ENCODE data around the gene FOXE3.

Gene FOXE3

DNA sequence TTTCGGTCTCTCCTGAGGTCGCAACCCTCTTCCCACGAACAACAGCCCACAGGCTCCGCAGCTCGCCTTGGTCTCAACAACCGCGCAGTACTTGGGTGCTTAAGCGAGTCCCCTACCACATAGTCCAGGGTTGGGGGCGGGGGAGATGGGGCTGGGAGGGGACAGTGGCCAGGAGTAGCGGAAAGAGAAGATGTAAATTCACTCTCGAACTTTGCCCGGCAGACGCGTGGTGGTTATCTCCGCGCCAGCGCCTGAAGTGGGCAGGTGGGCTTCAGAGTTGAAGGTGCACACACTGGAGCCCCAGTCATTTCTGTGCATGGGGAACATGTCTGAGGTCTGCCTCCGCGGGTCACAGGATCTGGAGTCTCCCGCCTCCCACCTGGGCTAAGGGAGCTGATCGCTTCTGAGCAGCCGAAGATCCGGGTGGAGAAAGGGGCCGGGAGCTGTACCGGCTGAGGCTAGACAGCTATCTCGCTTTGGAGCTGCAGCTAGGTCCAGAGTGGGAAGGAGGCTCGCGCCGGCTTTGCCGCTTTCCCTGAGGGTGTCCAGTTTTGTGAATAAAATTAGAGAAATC is 17.5 kb downstream of the FOXE3 start:
- in situ Hi-C loops (cut with MboI; ENCODE audit: low sequenced_read_pairs), result no loop called here

DNA sequence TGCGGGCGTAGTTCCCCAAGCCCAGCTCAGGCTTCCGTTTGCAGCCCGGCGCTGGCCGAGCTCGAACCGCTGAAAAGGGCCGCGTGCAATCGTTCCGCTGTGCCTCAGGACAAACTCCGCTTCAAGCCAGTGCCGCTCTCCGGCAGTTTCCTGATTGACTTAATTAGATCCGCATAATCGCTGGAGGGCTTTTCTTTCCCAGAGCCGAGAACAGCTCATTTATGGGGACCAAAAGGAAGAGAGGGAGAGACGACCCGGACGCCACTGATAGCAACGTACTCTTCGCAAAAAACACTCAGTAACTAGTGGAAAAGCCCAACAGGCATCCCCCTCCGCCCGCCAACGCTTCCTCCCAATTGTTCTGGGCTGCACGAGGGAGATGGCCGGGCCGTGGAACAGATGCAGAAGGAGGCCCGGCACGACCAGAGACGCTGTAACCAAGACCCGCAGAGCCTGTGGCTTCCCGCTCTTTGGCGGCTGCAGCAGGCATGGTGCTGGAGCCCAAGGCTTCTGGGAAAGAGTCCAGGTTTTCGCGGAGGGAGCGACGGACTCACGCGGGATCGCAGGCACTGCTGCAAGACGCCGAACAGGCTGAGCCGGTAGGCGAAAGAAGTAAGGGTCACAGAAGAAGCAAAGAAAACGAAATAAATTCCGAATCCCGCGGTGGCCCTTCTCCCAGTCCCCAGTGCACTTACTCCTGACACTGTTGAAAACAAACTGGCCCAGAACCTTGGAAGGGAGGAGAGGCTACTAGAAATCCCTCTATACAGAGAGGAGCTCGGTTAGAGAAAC is 18.2 kb downstream of the FOXE3 start:
- in situ Hi-C loops (cut with MboI; ENCODE audit: low sequenced_read_pairs), result no loop called here

DNA sequence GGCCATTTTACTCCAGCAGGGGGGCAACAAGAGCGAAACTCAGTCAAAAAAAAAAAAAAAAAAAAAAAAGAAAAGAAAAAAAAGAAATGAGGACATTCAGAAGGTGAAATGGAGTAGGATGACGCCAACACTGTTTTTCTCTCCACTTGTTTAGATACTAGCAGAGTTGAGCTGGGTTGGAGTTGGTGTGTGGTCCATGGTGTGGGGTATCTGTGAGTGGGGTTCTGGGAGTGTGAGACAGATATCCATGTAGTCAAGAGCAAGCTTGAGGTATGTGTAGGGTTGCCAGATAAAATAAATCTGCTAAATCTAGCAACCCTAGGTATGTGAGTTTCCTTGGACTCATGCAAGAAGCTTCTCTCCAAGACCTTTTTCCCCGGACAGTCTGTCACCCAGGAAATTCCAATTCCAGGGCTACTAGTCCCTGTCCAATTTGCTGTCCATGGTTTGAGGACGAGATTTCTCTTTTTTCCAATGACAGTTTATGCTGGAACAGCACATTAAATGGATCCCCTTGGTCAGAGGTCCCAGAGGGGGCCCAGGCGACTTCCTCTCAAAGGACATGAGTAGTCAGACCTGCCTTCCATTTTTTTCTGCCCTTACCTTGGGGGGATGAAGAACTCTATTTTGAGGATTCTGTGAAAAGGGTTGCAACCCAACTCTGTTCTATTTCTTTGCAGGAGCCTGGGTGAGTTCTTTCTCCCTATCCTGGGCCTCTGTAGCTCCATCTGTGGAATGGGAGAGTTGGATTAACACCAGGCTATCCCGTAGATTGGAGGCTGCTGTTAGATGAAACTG is 19.6 kb downstream of the FOXE3 start:
- in situ Hi-C loops (cut with MboI; ENCODE audit: low sequenced_read_pairs), result no loop called here

DNA sequence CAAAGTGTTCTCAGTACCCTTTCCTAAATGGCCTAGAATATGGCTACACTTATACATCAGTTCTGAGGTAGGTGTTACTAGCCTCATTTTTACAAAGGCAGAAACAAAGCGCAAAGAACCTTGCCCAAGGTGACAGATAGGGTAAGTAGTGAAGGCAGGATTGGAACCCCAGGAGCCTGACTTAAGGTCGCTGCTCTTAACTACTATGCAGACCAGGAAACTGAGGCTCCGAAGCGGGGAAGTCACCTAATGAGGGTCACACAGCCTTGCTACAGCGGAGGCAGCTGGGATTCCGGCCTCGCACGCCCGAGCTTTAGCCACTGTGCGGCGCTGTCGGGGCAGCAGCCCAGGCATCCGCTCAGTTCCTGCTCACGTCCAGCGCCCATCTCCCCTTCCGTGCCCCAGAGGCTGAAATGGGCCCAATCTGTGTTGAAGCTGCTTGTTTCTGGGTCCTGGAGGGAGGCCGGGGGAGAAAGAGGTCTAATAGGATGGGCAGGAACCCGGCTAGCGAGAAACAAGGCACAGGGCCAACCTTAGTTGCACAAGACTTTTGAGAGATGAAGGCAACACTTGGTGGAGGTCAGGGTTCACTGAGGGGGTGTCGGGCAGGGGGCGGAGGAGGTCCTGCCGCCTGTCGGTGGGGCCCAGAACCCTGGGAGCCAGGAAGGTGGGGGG is 20.4 kb downstream of the FOXE3 start:
- in situ Hi-C loops (cut with MboI; ENCODE audit: low sequenced_read_pairs), result no loop called here

DNA sequence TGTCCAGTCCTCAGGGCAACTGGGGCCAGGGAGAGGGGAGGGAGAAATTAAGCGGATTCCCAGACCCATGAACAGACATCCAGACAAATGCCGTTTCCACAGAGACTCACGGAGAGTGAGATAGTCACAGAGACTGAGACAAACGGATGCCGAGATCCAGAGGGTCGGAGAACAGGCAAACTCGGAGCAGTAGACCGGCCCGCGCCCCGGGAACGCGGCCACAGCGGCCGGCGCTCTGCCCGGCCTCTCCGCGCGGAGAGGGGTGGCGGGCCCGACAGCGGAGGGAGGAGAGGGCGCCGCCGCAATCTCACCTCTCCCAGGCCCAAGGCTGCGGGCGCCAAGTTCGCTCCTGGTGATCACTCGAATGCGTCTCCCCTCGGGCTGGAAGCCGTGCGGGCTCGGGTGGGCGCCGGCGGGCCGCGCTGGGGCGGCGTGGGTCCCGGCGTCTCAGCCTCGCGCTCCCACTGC is 20.9 kb downstream of the FOXE3 start:
- in situ Hi-C loops (cut with MboI; ENCODE audit: low sequenced_read_pairs), result no loop called here

DNA sequence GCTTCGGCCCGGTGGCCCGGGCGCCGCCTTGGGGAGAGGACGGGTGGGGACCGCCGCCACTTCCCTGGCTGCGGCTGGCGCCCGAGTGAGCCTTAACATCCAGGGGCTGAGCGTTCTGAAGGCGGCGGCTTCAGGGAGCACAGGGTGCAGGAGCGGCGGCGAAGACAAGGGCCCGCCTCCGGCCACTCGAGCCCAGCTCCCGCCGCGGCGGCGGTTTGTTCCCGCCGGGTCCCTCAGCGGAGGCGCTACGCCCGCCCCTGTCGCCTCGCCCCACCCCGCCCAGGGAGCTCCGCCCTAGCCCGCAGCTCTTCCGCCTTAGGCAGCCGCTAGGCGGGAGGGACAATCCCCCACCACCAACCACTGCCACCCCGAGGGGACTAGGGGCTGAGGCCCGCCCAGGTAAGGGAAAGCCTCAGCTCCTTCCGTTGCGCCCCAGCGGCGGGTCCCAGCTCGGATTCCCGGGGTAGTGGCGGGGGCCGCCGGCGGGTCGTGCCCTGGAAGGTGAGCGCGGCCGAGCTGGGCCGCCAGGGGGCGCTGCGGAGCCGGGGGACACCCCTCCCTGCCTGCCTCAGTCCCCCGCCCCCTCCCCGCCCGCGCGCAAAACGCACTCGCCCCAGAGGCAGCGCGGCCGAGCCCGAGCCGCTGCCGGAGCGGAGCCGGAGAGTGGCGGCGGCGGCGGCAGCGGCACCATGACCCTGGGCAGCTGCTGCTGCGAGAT is 21.5 kb downstream of the FOXE3 start, which contains the start of gene FOXD2:
TSS of gene FOXD2 (plus strand) at position 598 of the 718 bp plus-strand sequence. CDS start at position 690, 92 bp downstream.
- in situ Hi-C loops (cut with MboI; ENCODE audit: low sequenced_read_pairs), result no loop called here

DNA sequence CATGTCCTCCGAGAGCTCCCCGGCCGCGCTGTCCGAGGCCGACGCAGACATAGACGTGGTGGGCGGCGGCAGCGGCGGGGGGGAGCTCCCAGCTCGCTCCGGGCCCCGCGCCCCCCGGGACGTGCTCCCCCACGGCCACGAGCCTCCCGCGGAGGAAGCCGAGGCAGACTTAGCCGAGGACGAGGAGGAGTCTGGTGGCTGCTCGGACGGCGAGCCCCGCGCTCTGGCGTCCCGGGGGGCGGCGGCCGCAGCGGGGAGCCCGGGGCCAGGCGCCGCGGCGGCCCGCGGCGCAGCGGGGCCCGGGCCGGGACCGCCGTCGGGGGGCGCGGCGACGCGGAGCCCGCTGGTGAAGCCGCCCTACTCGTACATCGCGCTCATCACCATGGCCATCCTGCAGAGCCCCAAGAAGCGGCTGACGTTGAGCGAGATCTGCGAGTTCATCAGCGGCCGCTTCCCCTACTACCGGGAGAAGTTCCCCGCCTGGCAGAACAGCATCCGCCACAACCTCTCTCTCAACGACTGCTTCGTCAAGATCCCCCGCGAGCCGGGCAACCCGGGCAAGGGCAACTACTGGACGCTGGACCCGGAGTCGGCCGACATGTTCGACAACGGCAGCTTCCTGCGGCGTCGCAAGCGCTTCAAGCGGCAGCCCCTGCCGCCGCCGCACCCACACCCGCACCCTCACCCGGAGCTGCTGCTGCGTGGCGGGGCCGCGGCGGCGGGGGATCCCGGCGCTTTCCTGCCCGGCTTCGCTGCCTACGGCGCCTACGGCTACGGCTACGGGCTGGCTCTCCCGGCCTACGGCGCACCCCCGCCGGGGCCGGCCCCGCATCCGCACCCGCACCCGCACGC is 22.3 kb downstream of the FOXE3 start:
- in situ Hi-C loops (cut with MboI; ENCODE audit: low sequenced_read_pairs), result no loop called here

DNA sequence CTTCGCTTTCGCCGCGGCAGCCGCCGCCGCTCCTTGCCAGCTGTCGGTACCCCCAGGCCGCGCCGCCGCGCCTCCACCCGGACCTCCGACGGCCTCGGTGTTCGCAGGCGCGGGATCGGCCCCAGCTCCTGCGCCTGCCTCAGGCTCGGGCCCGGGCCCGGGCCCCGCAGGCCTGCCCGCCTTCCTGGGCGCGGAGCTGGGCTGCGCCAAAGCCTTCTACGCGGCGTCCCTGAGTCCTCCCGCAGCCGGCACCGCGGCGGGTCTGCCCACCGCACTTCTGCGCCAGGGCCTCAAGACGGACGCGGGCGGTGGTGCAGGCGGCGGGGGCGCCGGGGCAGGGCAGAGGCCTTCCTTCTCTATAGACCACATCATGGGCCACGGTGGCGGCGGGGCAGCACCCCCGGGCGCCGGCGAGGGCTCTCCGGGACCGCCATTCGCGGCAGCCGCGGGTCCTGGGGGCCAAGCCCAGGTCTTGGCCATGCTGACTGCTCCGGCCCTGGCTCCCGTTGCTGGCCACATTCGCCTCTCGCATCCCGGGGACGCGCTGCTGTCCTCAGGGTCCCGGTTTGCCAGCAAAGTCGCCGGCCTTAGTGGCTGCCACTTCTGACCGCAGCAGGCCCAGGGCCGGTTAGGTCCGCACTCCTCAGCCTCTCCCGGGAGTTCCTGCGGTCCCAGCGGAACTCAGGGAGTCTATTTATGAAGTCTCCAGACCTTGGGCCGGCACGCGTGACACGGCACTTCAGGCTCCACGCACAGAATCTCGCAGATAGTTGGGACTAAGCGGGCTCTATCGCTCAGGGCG is 23.1 kb downstream of the FOXE3 start:
- in situ Hi-C loops (cut with MboI; ENCODE audit: low sequenced_read_pairs), result no loop called here

DNA sequence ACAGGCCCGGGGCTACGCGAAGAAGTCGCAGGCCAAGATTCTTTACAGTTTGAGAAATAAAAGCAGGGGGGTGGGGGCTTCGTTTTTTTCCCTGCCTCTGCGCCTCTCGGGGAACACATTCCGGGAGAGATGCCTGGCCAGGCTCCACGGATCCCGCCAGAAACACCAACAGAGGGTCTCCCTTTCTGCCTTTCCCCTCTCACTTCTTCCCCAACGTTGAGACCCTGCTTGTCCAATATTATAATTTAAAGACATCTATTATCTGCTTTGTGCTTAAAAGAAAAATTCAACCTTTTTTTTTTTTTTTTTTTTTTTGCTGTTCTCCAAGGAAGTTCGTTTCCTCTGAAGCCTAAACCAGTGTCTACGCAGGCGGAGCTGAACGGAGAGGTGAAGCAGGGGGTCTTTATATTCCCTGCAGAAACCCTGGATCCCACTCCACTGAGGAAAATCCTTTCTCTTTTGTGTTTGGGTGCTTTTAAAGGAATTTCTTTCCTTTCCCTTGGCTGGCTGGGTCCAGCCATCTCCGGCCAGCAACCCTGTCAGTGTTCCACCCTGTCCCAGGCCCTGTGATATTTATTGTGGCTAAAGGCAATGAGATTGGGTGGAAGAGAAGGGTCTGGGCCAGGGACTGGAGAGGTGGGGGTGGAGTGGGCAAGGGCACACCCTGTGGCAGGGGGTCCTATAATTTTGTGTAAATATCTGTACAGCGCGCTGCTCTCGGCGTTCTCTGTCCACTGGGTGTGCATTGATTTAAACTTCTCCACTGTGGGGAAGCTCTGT is 23.9 kb downstream of the FOXE3 start:
- in situ Hi-C loops (cut with MboI; ENCODE audit: low sequenced_read_pairs), result no loop called here

DNA sequence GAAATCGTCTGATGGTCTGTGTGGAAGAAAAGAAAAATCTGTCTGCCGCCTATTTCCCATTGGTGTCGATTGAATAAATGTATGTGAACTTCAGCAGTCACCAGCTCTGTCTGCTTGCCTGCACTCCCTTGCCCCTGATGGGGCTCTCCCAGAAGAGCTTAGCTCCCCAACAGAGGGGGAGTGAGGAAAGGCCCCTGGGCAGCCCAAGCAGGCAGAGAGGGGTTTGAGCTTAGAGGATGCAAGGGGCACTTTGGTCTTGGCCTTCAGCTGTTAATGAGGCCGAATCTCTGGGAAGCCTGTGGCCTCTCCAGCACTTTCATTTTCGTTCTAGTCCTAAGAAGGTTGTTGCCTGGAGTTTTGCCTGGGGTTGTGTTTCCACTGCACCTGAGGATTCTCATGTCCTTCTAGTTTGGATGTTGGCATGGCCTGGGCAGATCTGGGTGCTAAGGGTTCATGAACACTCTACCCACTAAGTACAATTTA is 24.6 kb downstream of the FOXE3 start:
- in situ Hi-C loops (cut with MboI; ENCODE audit: low sequenced_read_pairs), result no loop called here

DNA sequence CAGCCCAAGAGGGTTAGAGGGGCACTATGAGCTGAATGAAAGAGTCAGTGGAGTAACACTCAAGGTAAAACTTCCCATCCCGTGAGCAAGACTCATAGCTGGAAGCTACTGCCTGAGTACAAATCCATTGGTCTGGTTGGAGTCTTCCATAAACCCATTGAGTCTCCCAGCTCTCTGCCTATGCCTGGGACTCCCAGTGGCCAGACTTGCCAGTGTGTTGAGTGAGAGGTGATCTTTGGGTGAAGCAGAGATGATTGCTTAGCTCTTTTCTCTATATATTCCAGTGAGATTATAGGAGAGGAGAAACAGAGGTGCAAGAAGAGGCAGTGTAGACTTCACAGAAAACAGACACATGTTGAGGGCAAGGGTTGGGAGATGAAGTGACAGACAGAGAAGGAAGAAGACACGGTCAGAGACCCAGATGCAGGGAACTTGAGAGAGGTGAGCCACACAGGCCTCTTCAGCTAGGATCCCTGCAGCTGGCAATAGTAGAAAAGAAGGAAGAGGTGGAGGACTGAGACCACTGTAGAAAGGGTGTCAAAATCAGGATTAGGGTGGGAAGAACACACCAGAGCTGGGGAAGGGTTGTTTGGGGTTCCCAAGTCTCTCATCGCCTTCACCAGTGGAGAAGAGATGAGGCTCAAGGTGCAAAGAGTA is 25.5 kb downstream of the FOXE3 start:
- in situ Hi-C loops (cut with MboI; ENCODE audit: low sequenced_read_pairs), result no loop called here

DNA sequence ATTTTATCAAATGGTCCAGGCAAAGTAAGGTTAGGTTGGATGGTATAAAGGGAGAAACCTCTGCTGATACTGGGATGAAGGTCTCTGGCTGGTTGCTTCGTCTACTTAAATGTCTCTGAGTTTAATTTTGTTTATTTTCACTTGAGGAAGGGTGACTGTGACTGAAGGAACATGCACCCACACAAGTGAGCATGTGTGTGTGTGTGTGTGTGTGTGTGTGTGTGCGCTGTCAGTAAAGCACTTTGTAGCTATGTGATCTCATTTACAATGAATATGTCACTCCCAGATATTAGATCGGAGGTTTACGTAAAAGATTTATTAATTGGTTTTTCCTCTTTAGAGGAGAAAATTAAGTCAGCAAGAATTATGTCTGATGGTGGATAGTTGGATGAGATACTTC is 26.1 kb downstream of the FOXE3 start:
- in situ Hi-C loops (cut with MboI; ENCODE audit: low sequenced_read_pairs), result no loop called here

DNA sequence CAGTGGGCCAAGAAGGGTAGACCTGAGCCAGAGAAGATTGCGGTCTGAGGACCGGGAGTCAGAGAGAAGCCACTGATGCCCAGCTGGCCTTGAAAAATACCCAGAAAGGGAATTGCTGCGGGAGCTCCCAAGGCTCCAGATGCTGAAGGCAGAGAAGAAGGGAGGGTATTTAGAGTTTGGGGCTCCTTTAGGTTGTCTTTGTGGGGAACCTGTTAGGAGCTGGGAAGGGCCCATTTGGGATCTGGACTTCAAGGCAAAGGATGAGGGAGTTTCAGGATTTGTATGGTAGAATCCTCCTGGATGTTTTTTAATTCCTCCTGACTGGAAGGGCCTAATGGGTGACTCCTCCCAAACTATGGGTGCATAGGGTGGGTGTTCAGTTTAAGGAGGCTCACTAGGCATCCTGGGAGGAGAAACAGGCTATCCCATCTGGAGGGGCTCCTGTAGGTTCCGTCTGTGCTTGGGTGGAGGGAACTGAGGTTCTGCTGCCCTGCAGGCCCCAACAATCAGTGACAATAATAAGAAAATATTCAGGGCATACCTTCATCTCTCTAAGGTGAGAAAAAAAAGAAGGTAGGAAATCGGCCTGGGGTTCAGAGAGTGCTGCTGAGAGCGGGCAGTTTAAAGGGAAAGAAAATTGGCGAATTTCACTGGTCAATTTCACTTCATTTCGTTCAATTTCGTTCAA is 26.9 kb downstream of the FOXE3 start:
- in situ Hi-C loops (cut with MboI; ENCODE audit: low sequenced_read_pairs), result no loop called here

DNA sequence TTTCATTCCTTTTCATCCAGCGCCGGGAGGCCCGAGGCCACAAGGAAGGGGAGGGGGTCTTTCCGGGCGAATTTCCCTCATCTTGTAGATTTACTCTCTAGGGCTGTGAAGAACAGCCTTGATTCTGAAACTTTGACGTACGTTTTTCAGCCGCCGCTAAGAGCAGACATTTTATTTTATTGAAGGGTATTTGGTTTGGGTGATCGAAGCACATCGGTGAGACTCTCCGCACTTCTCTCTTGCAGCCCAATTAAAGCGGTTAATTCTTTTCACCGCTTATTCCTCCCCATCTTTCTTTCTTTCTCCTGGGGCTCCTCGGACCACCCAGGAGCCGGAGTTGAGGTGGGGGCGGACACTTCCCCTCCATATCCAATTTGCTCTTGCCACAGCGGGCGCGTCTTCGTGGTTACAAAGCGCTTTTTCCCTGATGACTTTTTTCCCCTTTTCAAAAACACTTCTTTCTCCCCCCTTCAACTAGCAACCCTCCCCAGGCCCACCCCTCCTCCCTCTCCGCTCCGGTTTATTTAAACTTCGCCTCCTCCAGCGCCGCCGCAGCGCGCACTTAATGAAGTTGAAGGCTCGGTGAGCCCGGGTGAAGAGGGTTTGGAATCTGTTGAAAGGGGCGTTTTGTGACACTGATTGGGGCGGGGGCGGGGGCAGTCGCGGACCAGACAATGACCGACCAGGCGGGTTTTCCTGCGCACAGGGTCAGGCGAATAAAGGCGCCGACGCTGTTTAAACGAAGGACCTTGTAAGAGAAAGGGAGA is 27.6 kb downstream of the FOXE3 start:
- in situ Hi-C loops (cut with MboI; ENCODE audit: low sequenced_read_pairs), result no loop called here

DNA sequence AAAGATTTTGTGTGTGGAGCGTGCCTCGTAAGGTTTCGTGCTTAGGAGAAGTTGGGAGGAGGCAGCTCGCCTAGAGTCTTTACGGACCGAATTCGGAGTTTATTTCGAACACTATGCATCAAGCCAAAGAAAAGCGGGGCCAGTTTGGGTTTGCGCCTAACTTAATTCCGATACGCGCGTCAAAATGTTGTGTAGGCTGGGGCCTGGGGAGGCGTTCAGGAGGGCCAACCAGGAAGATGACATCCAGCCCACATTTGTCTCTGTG is 28.1 kb downstream of the FOXE3 start:
- in situ Hi-C loops (cut with MboI; ENCODE audit: low sequenced_read_pairs), result no loop called here

All from hTERT RPE-1 (cell line).